Neuron (in vitro differentiated cells): Measurements from ENCODE around the gene C22orf15.
A peak's percentile ranks its signal among the peaks of the same experiment; 100 is the strongest.

ENCODE experiments used
- H2AFZ ChIP-seq: one replicate; pipeline ENCODE4 v1.6.1; 2013; ENCODE audit warnings: low read depth, mild to moderate bottlenecking, inconsistent platforms, low read length, moderate library complexity
- H3K27me3 ChIP-seq: one replicate; pipeline ENCODE4 v1.6.1; 2013; ENCODE audit warnings: low read length; ENCODE audit not compliant: insufficient read depth
- H3K36me3 ChIP-seq: one replicate; pipeline ENCODE4 v1.6.1; 2013; ENCODE audit warnings: low read length; ENCODE audit not compliant: insufficient read depth
- H3K4me1 ChIP-seq: one replicate; pipeline ENCODE4 v1.6.1; 2013; ENCODE audit warnings: low read length; ENCODE audit not compliant: insufficient read depth
- H3K4me3 ChIP-seq: 2 replicates; pipeline ENCODE4 v1.5.1; 2013; ENCODE audit warnings: mild to moderate bottlenecking, low read length, moderate library complexity
- H3K9me3 ChIP-seq: one replicate; pipeline ENCODE4 v1.6.1; 2013; ENCODE audit warnings: low read length

C22orf15 gene

DNA sequence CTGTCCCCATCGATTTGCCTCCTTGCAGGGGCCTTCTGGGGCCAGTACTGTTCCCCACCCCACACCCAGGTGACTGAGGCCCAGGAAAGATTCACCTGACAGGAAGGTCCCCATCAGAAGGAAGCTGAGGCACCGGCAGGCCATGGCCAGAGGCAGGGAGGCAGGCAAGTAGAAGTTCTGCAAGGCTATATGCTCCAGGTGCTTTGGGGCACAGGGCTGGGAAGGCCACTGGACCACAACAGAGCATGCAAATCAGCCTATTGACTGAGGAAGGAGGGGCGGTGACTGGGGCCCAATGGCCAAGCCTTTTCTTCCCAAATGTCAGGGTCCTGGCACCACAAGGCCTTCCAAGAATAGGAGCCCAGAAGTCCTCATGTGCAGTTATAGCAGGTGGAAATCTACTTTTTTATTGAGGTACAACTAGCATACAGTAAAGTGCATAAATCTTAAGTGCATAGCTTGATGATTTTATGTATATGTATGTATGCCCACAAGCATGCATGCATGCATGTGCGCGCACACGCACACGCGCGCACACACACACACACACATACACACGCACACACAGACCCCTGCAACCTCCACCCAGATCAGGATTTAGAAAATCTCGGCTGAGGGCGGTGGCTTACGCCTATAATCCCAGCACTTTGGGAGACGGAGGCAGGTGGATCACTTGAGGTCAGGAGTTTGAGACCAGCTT lies 8.4 kb upstream of the C22orf15 start, which contains the start of gene VPREB3:
Gene VPREB3, minus strand, starts transcription at position 206 of the 700 bp plus-strand sequence. Its CDS starts 62 bp downstream, at position 144.
- no peaks in the 10 kb centered on the region for H3K27me3 ChIP-seq
- no peak within 1 kb of the TSS for H2AFZ ChIP-seq
- no peaks in the 10 kb centered on the region for H3K36me3 ChIP-seq
- peaks cover 14% of the 10 kb centered on the region for H3K4me1 ChIP-seq
- H3K9me3 ChIP-seq, result no peaks in the 10 kb centered on the region
- H3K4me3 ChIP-seq, result no peak within 1 kb of the TSS

DNA sequence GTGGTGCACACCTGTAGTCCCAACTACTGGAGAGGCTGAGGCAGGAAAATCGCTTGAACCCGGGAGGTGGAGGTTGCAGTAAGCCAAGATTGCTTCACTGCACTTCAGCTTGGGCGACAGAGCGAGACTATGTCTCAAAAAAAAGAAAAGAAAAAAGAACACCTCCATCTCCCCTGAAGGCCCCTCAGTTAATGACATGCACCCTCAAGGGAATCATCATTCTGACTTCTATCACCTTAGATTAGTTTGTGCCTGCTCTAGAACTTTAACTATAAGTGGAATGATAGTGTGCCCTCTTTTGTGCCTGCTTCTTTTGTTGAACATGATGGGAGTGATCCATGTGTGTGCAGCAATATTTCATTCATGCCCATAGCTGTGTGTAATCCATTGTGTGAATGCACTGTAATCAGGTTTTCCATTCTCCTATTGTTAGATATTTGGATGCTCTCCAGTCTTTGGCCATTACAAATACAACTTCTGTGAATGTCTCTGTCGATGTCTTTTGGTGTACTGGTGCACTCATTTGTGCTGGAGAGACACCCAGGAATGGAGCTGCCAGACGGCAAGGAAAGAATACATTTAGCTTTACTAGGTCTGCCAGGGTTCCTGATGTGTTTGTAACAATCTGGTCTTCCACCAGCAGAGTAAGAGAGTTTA lies 7.7 kb upstream of the C22orf15 start:
- no peaks in the 10 kb centered on the region for H3K36me3 ChIP-seq
- H3K9me3 ChIP-seq, result no peaks in the 10 kb centered on the region
- no peak overlapping the region for H3K4me3 ChIP-seq

DNA sequence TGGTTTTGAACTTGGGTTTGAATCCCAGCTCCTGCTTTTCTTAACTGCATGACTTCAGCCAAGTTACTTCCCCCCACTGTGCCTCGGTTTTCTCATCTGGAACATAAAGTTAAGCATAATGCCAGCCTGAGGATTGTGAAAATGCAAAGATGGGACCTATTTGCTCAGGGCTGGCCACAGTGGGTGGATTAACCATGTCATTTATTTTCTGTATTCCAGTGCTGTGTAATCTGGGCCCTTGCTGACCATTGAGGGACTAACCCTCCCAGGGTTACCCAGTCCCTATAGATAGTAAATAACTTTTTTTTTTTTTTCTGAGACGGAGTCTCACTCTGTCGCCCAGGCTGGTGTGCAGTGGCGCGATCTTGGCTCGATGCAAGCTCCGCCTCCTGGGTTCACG lies 7.1 kb upstream of the C22orf15 start:
- no peaks in the 10 kb centered on the region for H3K36me3 ChIP-seq

More for the DNA sequence above, 7.7 kb upstream of the C22orf15 start:
- Histone ChIP-seq H2AFZ (no peak overlapping the region), H3K4me1 (peaks cover 10% of the 10 kb centered on the region), H3K27me3 (no peaks in the 10 kb centered on the region)

DNA sequence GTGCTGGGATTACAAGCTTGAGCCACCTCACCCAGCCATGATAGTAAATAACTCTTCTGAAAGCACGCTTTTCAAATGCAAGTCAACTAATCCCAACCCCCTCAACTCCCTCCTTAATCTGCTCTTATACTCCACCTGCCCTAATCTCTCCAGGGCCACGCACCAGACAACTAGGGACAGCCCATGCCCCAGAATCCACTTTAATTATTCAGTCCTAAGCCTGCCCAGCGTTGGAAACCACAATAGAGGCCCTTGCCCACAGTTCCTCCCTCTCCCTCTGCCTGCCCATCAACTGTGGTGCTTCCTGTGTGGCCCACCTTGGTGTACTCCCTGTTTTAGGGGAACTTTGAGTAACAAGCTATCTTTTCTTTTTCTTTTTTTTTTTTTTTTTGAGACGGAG lies 5.9 kb upstream of the C22orf15 start:
- H3K9me3 ChIP-seq, result no peaks in the 10 kb centered on the region
- no peaks in the 10 kb centered on the region for H3K36me3 ChIP-seq
- no peaks in the 10 kb centered on the region for H3K27me3 ChIP-seq
- H3K4me3 ChIP-seq, result no peak overlapping the region
- H3K4me1 ChIP-seq, result no peaks in the 10 kb centered on the region
- no peak overlapping the region for H2AFZ ChIP-seq

More for the DNA sequence above, 7.1 kb upstream of the C22orf15 start:
- Histone ChIP-seq H3K4me3 (no peak overlapping the region), H3K9me3 (no peaks in the 10 kb centered on the region), H2AFZ (no peak overlapping the region), H3K4me1 (peaks cover 6% of the 10 kb centered on the region), H3K27me3 (no peaks in the 10 kb centered on the region)

DNA sequence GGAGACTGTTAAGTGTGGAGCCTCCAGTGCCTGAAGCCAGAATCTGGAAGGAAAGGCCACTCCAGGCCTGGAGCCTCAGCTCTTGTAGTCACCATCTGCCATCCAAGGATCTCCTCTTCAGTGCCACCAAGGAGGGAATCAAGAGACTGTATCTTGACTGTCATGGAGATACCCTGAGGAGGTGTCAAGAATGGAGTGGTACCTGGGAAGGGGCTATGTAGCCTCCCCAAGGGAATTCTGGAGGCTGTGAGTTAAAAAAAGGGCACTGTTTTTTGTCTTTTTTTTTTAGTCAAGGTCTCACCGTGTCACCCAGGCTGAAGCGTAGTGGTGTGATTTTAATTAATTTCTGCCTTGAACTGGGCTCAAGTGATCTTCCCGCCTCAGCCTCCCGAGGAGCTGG lies 3.2 kb upstream of the C22orf15 start:
- H3K4me3 ChIP-seq, result no peak overlapping the region
- no peaks in the 10 kb centered on the region for H3K27me3 ChIP-seq
- H3K9me3 ChIP-seq, result no peaks in the 10 kb centered on the region
- no peak overlapping the region for H2AFZ ChIP-seq
- peaks cover 8% of the 10 kb centered on the region for H3K4me1 ChIP-seq
- no peaks in the 10 kb centered on the region for H3K36me3 ChIP-seq

DNA sequence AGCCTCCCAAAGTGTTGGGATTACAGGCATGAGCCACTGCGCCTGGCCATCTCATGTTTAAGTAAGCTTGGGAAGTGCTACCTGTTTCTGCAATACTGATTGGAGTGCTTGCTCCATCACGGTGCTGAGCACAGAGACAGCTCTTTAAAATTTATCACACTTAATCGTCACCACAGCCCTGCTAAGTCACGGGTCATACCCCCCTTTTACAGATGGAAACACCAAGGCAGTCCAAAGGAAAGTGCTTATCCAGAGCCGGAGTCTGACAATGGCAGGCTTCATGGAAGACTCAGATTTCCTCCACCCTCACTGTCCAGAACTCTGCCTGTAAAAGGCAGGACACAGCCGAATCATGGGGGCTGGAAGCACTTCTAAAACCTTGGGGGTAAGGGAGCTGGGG lies 2.7 kb upstream of the C22orf15 start:
- Histone ChIP-seq H3K4me1 (peaks cover 8% of the 10 kb centered on the region), H3K9me3 (no peaks in the 10 kb centered on the region), H2AFZ (no peak overlapping the region), H3K27me3 (no peaks in the 10 kb centered on the region), H3K36me3 (peaks cover 4% of the 10 kb centered on the region), H3K4me3 (no peak overlapping the region)

DNA sequence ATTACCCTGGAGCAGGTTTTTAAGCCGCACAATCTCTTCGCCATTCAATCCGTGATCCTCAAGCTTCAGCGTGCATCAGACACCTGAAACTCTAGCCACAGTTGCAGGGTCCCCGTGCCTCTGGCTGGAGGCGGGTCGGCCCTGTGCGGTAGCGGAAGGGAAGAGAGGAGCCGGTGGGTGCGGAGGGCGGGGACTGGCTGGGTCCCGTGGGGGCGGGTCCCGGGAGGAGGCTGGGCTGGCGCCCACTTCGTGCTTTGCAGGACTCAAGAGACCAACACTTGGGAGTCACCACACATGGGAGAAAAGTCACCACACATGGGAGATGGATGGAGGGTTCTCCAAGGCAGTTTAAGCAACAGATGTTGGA lies 772 bp downstream of the C22orf15 start:
- no peaks in the 10 kb centered on the region for H3K27me3 ChIP-seq
- peaks cover 10% of the 10 kb centered on the region for H3K36me3 ChIP-seq

DNA sequence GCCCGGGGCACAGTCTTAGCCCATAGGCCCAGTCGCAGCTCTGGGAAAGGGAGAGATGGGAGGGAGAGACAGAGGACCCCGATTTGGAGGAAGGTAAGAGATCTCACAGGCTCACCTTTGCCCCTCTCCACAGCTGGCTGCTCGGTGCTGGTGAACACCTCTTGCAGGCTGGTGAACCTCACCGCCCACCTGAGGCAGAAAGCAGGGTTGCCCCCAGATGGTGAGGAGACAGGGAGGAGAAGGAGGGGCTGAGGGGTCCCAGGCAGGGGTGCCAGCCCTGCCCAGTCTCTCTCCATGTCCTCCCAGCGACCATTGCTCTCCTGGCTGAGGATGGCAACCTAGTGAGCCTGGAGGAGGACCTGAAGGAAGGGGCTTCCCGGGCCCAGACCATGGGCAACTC lies 1.2 kb downstream of the C22orf15 start:
- H2AFZ ChIP-seq, result no peak overlapping the region
- H3K36me3 ChIP-seq, result peaks cover 10% of the 10 kb centered on the region
- no peaks in the 10 kb centered on the region for H3K9me3 ChIP-seq
- no peak overlapping the region for H3K4me3 ChIP-seq
- H3K4me1 ChIP-seq, result peaks cover 15% of the 10 kb centered on the region
- H3K27me3 ChIP-seq, result no peaks in the 10 kb centered on the region

More for the DNA sequence above, 772 bp downstream of the C22orf15 start:
- H3K9me3 ChIP-seq, result no peaks in the 10 kb centered on the region
- no peak overlapping the region for H3K4me3 ChIP-seq
- H3K4me1 ChIP-seq, result peaks cover 14% of the 10 kb centered on the region
- H2AFZ ChIP-seq, result no peak overlapping the region

DNA sequence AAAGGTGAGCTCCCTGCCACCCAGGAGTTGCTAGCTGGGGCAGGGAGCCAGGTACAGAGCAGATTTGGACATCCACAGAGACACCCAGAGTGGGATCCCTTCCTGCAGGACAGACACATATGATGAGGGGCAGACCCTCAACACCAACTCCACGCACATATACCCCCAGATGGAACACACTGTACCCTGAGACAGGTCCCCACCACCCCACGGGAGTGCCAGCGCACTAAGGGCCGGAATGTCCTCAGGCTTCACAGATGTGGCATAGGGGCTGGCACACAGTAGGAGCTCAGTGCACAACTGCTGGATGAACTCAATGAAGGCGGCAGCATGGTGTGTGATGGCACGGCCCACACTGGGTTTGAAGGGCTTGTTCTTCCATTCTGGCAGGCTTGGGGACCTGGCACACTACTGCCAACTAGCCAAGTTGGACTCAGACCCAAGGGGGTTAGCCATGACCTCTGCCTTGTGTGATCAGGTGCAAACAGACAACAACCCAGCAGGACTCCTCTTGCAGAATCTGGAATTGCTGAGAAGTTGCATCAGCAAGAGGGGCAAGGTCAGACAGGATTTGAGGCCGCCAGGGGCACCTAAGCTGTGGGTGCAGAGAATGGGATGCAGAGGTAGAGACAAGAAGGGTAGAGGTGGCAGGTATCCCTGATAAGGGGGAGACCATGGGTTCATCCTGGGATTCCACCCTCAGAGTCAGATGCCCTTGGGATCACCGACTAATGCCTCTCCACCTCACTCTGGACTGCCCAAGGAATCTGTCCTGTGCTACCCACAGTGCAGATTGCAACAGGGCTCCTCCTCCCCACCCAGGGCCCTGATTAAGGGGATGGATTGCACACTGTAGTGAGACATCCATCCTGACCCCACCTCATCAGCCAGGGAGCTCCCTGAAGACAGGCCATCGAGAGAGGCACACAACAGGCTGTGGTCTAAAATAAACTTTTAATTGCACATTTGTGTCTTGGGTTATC lies 2.4 kb downstream of the C22orf15 start:
- no peak overlapping the region for H3K4me3 ChIP-seq
- H2AFZ ChIP-seq, result no peak overlapping the region
- peaks cover 15% of the 10 kb centered on the region for H3K4me1 ChIP-seq
- no peaks in the 10 kb centered on the region for H3K9me3 ChIP-seq
- peaks cover 10% of the 10 kb centered on the region for H3K36me3 ChIP-seq
- H3K27me3 ChIP-seq, result no peaks in the 10 kb centered on the region

DNA sequence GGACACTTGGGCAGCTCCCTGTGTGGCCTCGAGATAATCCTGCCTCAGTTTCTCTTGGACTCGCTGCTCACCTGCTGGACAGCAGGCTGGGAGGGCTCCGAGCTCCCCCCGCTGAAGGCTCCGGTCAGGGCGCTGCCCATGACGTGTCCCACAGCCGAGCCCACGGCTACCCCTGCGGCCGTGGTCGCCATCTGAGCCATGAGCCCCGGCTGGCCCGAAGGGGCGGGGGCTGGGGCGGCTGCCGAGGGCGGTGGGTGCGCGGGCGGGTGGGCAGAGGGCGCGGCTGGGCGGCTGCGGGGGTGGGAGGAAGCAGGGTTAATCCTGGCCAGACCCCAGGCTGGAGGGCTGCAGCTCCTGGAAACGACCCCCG lies 4.5 kb downstream of the C22orf15 start:
- H3K9me3 ChIP-seq, result no peaks in the 10 kb centered on the region
- H3K27me3 ChIP-seq, result no peaks in the 10 kb centered on the region
- H2AFZ ChIP-seq, result peak overlapping the region; percentile 89
- H3K4me3 ChIP-seq, result peak overlapping the region; percentile 58
- H3K36me3 ChIP-seq, result peaks cover 10% of the 10 kb centered on the region
- H3K4me1 ChIP-seq, result peaks cover 22% of the 10 kb centered on the region

DNA sequence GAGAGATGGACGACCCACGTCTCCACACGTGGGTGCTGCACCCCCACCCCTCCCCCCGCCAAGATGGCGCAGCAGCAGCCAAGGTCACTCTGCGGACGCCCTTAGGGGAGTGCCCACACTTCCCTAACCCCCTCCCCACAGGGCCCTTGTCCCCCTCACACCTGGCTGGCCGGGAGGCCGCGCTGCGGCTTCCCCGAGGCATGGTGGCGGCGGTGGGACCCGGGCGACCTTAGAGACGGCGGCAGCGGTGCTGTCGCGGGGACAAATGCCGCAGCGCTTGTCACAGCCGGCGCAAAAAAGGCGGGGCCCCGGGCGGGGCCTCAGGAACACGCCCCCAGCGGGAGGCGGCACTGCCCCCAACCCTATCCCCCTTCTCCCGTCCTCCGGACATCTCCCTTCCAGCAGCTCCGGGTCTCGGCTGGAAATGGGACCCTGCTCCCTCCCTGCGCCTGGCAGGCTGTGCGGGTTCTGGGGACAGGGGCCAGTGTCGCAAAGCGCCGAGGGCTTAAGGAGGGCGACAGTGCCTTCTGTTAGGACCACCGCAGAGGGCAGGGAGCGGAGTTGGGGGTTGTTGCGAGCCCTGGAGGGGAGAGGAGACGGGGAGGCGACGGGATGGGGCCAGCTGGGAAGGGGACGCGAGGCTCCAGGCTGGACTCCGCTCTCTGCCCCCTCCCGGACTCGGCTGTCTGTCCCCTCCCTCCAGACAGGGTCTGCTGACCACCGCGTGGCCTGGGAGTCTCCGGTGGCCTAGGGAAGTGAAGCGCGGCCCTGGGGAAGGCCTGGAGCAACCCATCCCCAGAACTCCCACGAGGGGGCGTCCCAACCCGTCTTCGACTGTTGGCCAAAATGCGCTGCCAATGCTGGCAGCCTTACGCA lies 5.1 kb downstream of the C22orf15 start, which contains the start of gene CHCHD10:
Gene CHCHD10, minus strand, starts transcription at position 300 of the 876 bp plus-strand sequence. Its CDS starts 98 bp downstream, at position 202.
- Histone ChIP-seq H3K4me3 (peak within 1 kb of the TSS; percentile 58), H3K9me3 (no peaks in the 10 kb centered on the region), H2AFZ (peak within 1 kb of the TSS; percentile 89), H3K27me3 (no peaks in the 10 kb centered on the region), H3K4me1 (peaks cover 19% of the 10 kb centered on the region), H3K36me3 (peaks cover 10% of the 10 kb centered on the region)

DNA sequence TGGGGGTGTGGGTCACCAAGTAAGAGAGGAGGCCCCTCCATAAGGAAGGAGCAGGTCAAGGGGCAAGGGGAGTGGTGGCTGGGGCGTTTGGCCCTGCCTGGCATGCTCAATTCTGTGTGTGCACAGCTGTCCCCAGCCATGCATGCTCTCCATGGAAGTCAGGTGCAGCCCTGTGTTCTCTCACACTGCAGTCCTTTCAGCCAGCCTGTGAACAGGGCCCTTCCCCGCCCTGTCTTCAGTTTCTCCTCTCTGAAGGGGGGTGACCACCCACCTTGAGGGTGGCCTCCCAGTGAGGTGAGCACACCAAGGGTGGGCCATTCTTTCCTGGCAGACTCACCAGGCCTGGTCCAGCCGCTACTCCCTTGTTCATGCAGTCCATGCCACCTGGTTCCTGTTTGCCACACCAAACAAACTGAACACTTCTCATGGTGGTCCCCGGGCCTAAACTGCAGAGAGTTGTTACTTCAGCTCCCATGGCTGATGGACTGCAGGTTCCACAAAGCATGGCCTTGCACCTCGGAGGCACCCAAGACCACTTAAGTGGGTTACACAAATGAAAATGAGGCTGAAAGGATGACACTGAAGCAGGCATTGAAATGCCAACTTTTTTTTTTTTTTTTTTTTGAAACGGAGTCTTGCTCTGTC lies 6.7 kb downstream of the C22orf15 start:
- H3K36me3 ChIP-seq, result peaks cover 10% of the 10 kb centered on the region
- no peaks in the 10 kb centered on the region for H3K9me3 ChIP-seq
- no peaks in the 10 kb centered on the region for H3K27me3 ChIP-seq
- H2AFZ ChIP-seq, result no peak overlapping the region
- no peak overlapping the region for H3K4me3 ChIP-seq
- H3K4me1 ChIP-seq, result peaks cover 23% of the 10 kb centered on the region
